Measurements from ENCODE around the gene TULP3.

- TF ChIP-seq, protein P1, sequence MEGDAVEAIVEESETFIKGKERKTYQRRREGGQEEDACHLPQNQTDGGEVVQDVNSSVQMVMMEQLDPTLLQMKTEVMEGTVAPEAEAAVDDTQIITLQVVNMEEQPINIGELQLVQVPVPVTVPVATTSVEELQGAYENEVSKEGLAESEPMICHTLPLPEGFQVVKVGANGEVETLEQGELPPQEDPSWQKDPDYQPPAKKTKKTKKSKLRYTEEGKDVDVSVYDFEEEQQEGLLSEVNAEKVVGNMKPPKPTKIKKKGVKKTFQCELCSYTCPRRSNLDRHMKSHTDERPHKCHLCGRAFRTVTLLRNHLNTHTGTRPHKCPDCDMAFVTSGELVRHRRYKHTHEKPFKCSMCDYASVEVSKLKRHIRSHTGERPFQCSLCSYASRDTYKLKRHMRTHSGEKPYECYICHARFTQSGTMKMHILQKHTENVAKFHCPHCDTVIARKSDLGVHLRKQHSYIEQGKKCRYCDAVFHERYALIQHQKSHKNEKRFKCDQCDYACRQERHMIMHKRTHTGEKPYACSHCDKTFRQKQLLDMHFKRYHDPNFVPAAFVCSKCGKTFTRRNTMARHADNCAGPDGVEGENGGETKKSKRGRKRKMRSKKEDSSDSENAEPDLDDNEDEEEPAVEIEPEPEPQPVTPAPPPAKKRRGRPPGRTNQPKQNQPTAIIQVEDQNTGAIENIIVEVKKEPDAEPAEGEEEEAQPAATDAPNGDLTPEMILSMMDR (IDR thresholded peaks at IDR 0.05), result no peak
- TF ChIP-seq POLR2A (IDR thresholded peaks at IDR 0.05), result no peak
These were observed 33.1 kb upstream of the TULP3 start for GRCh38 chr12:2857576-2857975.
